ENCODE measurements around the gene HK2.

The HK2 gene

GRCh38 chr2:74858281-74858680 is 24.4 kb downstream of the HK2 start:
- TF ChIP-seq, protein P1, sequence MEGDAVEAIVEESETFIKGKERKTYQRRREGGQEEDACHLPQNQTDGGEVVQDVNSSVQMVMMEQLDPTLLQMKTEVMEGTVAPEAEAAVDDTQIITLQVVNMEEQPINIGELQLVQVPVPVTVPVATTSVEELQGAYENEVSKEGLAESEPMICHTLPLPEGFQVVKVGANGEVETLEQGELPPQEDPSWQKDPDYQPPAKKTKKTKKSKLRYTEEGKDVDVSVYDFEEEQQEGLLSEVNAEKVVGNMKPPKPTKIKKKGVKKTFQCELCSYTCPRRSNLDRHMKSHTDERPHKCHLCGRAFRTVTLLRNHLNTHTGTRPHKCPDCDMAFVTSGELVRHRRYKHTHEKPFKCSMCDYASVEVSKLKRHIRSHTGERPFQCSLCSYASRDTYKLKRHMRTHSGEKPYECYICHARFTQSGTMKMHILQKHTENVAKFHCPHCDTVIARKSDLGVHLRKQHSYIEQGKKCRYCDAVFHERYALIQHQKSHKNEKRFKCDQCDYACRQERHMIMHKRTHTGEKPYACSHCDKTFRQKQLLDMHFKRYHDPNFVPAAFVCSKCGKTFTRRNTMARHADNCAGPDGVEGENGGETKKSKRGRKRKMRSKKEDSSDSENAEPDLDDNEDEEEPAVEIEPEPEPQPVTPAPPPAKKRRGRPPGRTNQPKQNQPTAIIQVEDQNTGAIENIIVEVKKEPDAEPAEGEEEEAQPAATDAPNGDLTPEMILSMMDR (IDR thresholded peaks at IDR 0.05; ENCODE audit: low read depth, low read length, missing control alignments): no peak
- H3K4me3 ChIP-seq (ENCODE audit: low read depth, low read length): no peak overlapping the region
- DNase-seq (ENCODE audit: low read depth): no peak

DNA sequence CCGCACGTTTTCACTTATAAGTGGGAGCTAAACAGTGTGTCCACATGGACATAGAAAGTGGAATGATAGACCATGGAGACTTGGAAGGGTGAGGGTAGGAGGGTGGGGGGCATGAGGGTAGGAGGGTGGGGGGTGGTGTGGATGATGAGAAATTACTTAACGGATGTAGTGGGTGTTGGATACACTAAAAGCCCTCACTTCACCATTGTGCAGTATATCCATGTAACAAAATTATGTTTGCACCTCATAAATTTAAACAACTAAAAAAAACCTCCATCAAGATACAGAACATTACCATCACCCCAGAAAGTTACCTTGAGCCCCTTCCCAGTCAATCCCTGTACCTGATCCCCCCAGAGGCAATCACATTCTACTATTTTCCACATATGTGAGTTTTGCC is 26.2 kb downstream of the HK2 start:
- TF ChIP-seq, protein P1 (IDR thresholded peaks at IDR 0.05; ENCODE audit: low read depth, low read length, missing control alignments): no peak
- H3K4me3 ChIP-seq (ENCODE audit: low read depth, low read length): no peak overlapping the region
- no peak for DNase-seq (ENCODE audit: low read depth)

DNA sequence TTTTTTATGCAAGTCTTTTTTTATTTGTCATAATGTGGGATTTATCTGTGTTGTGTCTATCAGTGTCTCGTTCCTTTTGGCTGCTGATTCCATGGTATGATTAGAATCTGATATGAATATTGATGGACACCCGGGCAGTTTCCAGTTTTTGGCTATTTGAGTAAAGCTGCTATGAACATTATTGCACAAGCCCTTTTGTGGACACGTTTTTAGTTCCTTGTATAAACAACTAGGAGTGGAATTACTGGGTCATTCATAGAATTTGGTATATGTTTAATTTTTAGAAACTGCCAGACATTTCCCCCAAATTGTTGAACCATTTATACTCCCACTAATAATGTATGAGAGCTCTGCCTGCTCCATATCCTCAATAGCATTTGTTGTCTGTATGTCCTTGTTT is 26.6 kb downstream of the HK2 start:
- no peak for DNase-seq (ENCODE audit: low read depth)
- no peak overlapping the region for H3K4me3 ChIP-seq (ENCODE audit: low read depth, low read length)
- TF ChIP-seq, protein P1 (IDR thresholded peaks at IDR 0.05; ENCODE audit: low read depth, low read length, missing control alignments): no peak

DNA sequence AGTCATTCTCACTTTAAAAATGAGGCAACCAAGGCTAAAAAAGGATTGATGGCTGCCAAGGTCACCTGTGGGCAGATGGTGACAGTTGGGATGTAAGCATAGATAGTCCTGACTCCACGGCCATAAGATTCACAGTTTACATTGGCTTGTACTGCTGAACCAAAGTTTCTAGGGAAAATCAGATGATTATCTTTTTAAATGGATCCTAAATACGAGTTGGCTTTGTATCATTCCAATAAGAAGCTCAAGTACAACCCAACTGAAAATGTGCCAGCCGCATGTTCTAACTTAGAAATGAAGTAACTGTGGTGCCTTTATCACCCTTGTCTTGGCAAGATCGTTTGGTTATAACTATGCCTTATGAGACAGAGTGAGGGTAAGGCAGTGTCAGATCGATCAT is 27.6 kb downstream of the HK2 start:
- no peak for DNase-seq (ENCODE audit: low read depth)
- TF ChIP-seq, protein P1 (IDR thresholded peaks at IDR 0.05; ENCODE audit: low read depth, low read length, missing control alignments): no peak
- H3K4me3 ChIP-seq (ENCODE audit: low read depth, low read length): no peak overlapping the region

- no peak for DNase-seq (ENCODE audit: low read depth)
- TF ChIP-seq, protein P1 (IDR thresholded peaks at IDR 0.05; ENCODE audit: low read depth, low read length, missing control alignments): no peak
Observed at GRCh38 chr2:74862020-74862964, 28.4 kb downstream of the HK2 start.

GRCh38 chr2:74863802-74864248 is 29.9 kb downstream of the HK2 start:
- TF ChIP-seq, protein P1 (IDR thresholded peaks at IDR 0.05; ENCODE audit: low read depth, low read length, missing control alignments): no peak
- DNase-seq (ENCODE audit: low read depth): no peak
- H3K4me3 ChIP-seq (ENCODE audit: low read depth, low read length): no peak overlapping the region

More at GRCh38 chr2:74862020-74862964, 28.4 kb downstream of the HK2 start:
- no peak overlapping the region for H3K4me3 ChIP-seq (ENCODE audit: low read depth, low read length)
